ENCODE results near the gene GCLM. TPM values are rescaled to one million over a fixed set of nuclear protein-coding genes. Genes with fewer than 3 reads are reported as not detected.
A peak's percentile ranks its signal among the peaks of the same experiment; 100 is the strongest.
"Not testable (repeated sequence)": the region's sequence is repeated elsewhere in the genome, so short reads cannot be mapped to it uniquely, and the experiment has no call there.

The GCLM gene
- 10 to 100 TPM in 4 of 5 donors, 1 to 10 TPM in 1; 8.7 to 13.5 (median 11.5) TPM for polyA plus RNA-seq (ENCODE audit: insufficient read depth in 1 of 5, insufficient read length in 5 of 5, low replicate concordance in 1 of 5)
- long read RNA-seq, donor 1, full-length matches to known transcripts, result 9 of 9 reads
- long read RNA-seq, donor 1, partial matches to known transcripts, result 0 of 9 reads
- long read RNA-seq, donor 1, other reads (novel, unspliced or antisense), result 0 of 9 reads
- long read RNA-seq, donor 2, full-length matches to known transcripts, result 1 of 1 reads
- long read RNA-seq, donor 2, partial matches to known transcripts, result 0 of 1 reads
- long read RNA-seq, donor 2, other reads (novel, unspliced or antisense), result 0 of 1 reads
- long read RNA-seq, donor 3, full-length matches to known transcripts, result 2 of 2 reads
- long read RNA-seq, donor 3, partial matches to known transcripts, result 0 of 2 reads
- long read RNA-seq, donor 3, other reads (novel, unspliced or antisense), result 0 of 2 reads
- long read RNA-seq, donor 4, full-length matches to known transcripts, result 2 of 2 reads
- long read RNA-seq, donor 4, partial matches to known transcripts, result 0 of 2 reads
- long read RNA-seq, donor 4, other reads (novel, unspliced or antisense), result 0 of 2 reads
- long read RNA-seq, donor 5, full-length matches to known transcripts, result 3 of 3 reads
- long read RNA-seq, donor 5, partial matches to known transcripts, result 0 of 3 reads
- long read RNA-seq, donor 5, other reads (novel, unspliced or antisense), result 0 of 3 reads
- long read RNA-seq, donor 6, full-length matches to known transcripts, result 7 of 7 reads
- long read RNA-seq, donor 6, partial matches to known transcripts, result 0 of 7 reads
- long read RNA-seq, donor 6, other reads (novel, unspliced or antisense), result 0 of 7 reads
- long read RNA-seq, donor 7, full-length matches to known transcripts, result 4 of 4 reads
- long read RNA-seq, donor 7, partial matches to known transcripts, result 0 of 4 reads
- long read RNA-seq, donor 7, other reads (novel, unspliced or antisense), result 0 of 4 reads
- long read RNA-seq, donor 8, result 0 reads

GRCh38 chr1:93909146-93910050 lies at the start of gene GCLM:
Gene GCLM (minus strand): TSS chr1:93909430. CDS start chr1:93909163, 267 bp downstream.
- DNase-seq, result peak; percentile 85 to 87

DNA sequence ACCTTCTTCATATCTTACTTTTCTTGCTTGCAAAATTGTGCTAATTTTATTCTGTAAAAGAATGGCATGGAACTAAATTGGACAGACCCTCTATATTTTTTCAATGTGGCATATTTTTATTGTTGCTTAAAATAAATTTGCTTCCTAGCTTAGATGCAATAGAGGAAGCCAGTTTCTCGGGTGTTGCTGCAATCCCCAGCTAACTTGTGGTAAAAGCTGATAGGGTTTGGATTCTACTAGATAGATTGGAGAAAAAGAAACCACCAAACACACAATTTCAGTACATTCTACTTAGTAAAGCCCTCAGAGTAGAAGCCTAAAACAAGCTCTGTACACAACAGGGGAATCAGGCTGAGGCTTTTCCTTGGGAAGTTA lies 49.5 kb upstream of the GCLM start:
- DNase-seq, result no peak

DNA sequence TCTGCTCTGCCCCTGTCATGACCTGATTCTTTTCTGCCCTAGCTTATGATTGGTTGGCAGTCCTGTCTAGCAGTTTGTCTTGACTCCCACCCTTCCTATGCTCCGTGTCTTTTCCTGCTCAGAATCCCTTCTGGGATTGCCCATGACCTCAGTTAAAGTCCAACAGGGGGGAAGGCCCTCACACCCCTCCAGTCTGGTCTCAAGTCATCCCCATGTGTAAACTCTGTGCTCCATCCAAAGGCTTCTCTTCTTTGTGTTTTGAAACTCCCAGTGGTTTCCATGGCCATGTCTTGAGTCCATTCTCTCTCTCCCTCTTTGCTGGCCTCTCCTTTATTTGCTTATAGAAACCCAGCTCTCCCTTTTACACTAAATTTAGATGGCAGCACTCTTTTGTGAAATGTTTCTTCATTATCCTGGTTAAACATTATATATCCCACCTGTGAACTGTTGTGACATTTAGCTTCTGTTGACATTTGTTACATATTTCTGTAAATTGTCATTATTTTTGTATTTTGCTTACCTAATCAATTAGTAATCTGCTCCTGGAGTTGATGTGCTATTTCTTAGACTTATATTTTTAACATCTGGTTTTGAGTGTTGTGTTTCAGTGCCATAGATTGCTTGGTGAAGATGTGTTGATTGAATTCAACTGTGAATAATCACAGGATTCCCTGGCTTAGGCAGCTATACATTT lies 48.9 kb upstream of the GCLM start:
- no peak for DNase-seq

DNA sequence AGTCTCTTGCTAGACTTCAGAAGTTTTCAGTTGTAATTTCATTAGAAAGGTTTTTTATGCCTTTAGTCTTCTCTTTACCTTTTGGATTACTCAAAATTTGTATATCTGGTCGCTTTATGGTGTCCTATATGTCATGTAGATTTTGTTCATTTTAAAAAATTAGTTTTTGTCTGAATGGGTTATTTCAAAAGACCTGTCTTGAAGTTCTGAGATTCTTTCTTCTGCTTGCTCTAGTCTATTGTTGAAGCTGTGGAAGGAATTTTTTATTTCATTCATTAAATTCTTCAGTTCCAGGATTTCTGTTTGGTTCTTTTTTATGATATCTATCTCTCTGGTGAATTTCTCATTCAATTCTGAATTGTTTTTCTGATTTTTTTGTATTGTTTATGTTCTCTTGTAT lies 46.5 kb upstream of the GCLM start:
- DNase-seq, result no peak

GRCh38 chr1:93947002-93947686 lies 37.9 kb upstream of the GCLM start:
- DNase-seq, result not testable (repeated sequence)

DNA sequence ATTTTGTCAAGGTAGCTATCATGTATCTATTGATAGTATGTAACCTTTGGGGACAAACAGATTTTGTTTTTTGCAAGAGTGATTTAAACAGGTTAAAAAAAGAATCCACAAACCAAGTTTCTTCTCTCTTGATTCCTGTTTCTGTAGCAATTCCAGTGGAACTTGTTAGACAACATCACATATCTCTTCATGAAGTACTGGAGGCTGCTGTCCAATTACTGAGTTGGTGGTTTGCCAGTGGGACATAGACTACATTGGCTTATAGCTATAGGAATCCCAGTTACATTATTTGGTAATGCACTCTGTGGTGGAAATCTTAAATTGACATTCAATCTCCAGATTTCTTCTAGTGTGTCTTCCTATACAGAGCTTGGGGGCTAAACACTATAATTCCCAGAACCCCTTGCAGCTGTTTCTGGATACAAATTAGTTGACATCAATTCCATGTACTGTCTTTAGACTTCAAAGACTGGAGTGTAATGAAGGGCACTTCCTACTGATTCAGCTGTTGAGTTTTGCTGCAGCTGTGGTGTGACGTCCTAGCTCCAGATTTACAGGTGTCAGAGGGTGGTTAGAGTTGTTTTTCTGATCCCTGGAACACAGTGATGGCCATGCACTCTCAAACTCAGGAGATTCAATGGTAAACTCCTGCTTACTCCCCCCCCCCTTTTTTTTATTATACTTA lies 29.4 kb upstream of the GCLM start:
- no peak for DNase-seq

GRCh38 chr1:93937997-93938396 lies 28.8 kb upstream of the GCLM start:
- no peak for DNase-seq

GRCh38 chr1:93925206-93925605 lies 16.0 kb upstream of the GCLM start:
- no peak for DNase-seq

DNA sequence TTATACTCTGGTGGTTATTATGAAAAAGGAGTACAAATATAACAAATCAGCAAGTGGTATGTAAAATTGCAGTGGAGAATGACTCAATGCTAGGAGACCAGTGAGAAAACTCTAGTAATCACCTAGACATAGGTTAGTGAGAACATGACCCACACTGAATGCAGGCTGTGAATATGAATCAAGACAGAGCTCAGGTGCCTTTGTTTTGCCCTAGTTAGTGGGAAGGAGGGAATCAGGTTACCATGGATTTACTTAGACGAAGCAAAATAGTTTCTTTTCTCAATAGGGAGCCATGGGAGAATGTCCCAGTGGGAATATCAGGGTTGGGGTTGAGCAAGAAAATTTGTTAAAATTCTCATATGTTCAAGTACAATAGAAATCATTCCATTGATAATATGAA lies 10.6 kb upstream of the GCLM start:
- no peak for DNase-seq

DNA sequence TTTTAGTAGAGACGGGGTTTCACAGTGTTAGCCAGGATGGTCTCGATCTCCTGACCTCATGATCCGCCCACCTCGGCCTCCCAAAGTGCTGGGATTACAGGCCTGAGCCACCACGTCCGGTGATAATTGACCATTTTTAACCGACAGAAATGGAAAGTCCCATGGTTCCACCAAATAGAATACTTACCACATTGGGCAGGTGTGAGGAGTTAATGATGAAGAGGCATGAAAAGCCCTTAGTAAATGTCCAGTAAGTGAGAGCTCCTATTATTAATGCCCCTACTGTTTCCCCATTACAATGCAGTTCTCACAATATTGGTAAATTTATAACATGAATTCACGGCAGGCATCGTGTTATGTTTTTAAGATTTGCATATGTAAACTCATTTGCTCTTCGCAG lies 8.1 kb upstream of the GCLM start:
- no peak for DNase-seq

DNA sequence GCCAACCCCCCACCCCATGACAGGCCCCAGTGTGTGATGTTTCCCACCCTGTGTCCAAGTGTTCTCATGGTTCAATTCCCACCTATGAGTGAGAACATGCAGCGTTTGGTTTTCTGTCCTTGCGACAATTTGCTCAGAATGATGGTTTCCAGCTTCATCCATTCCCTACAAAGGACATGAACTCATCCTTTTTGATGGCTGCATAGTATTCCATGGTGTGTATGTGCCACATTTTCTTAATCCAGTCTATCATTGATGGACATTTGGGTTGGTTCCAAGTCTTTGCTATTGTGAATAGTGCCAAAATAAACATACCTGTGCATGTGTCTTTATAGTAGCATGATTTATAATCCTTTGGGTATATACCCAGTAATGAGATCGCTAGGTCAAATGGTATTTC lies 1.6 kb upstream of the GCLM start:
- not testable (repeated sequence) for DNase-seq

GRCh38 chr1:93910305-93910704 lies 1.1 kb upstream of the GCLM start:
- no peak for DNase-seq

DNA sequence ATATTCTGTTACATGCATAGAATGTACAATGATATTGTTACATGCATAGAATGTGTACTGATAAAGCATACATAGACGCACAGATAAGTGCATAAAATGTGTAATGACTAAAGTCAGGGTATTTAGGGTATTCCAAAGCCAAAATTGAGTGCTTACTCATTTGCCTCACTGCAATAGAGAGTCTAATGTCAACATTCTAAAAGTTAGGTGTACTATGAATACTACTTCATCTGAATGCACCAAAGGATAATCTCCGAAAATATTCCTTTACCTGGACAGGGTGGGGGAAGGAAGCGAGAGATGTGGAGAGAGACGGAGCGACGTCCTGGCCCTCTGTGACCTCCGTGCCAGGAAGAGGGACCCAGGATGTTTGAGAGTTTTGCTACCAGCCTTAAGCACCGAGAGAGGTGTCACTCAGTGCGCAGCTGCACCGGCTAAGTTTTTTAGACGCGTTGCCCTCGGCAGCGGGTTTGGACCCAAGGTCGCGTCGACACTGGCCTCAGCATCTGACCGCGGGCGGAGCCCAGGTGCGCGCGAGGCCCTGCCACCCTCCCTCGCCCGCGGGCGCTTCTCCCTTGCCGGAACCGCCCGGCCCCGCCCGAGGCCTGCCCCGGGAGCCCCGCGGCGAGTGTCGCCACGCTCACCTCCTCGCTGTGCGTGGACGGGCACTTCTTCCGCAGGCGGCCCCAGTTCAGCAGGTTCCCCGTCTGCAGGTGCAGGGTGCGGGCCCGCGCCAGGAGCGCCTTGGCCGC lies 660 bp downstream of the GCLM start:
- peak in 1 of 2 donors; percentile 33 for DNase-seq

GRCh38 chr1:93907718-93908117 lies 1.5 kb downstream of the GCLM start:
- DNase-seq, result no peak

GRCh38 chr1:93906480-93906879 lies 2.8 kb downstream of the GCLM start:
- no peak for DNase-seq

DNA sequence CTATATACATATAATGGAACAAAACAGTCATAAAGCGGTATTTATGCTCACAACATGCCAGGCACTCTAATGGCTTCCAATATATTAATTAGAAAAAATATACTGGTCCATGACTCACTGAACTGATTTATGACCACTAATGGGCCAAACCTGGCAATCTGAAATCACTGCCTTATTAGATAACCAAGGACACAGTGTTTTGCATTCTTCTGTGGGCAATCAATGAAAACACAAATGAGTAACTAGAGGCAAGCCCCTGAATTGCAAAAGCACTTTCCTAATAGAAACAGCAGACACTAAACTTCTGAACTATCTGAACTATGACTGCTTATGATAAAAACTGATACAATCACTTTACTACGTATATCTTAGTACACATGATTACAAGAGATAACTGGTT lies 3.5 kb downstream of the GCLM start:
- no peak for DNase-seq

DNA sequence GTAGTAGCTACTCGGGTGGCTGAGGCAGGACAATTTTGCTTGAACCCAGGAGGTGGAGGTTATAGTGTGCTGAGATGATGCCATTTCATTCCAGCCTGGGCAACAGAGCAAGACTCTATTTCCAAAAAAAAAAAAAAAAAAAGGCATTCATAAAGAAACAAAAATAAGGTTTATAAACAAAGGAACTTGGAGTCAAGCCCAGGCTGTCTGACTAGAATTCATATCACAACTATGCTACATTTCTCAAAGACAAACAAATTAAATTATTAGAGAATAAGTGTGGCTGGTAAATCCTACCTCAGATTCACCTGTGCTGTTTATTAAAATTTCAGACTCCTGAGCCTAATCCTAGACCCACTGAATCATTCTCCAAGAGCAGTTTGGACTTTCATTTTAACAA lies 4.2 kb downstream of the GCLM start:
- DNase-seq, result no peak

DNA sequence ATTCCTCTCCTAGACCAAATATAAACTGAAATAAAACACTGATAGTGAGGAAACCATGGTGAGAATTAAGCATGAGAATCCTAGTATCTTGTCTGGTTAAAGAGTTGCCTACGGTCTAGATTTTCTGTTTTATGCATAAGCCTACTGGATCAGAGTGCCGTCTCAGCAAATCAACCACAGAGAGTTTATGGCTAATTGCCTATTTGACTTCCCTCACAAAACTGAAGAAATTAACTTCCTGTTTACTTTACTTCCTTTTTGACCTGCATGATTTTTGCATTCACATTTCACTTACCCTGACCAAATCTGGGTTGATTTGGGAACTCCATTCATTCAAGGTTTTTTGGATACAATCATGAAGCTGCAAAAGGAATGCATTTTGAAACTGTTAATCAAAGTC lies 5.0 kb downstream of the GCLM start:
- DNase-seq, result no peak

Measured in right lung (tissue), 10 donors.